Measurements from ENCODE around the gene NCBP3.

- no peak for TF ChIP-seq CTCF (IDR thresholded peaks at IDR 0.05)
- no peak for TF ChIP-seq POLR2A (IDR thresholded peaks at IDR 0.05)
- TF ChIP-seq EP300 (IDR thresholded peaks at IDR 0.05): no peak
- TF ChIP-seq POLR2AphosphoS5 (IDR thresholded peaks at IDR 0.05): no peak
These were observed 49.3 kb upstream of the NCBP3 start for GRCh38 chr17:3895354-3895753.

Data from gastroesophageal sphincter (tissue), 3 donors.